ENCODE measurements around the gene GNAT3. TPM values are rescaled to one million over a fixed set of nuclear protein-coding genes. Genes with fewer than 3 reads are reported as not detected.

GNAT3 gene
- total and polyA plus RNA-seq, 2 donors (not counting 3 experiments of a cell fraction or from before 2014, with no cell fraction given) = not detected

GRCh38 chr7:80443325-80443724, 68.5 kb downstream of the GNAT3 start:
- ChIA-PET CTCF (no interaction called here), POLR2A (no interaction called here)
- Histone ChIP-seq H3K9me3 (replicated peaks; ENCODE audit: control insufficient read depth, insufficient read depth, low read length) (no peaks in the 10 kb centered on the region), H3K79me2 (ENCODE audit: control insufficient read depth, insufficient read depth, low read length) (no peaks in the 10 kb centered on the region), H4K20me1 (replicated peaks; ENCODE audit: control insufficient read depth, extremely low read depth, insufficient read depth, low read length) (no peaks in the 10 kb centered on the region), H2AFZ (ENCODE audit: low read depth, low read length) (no peak overlapping the region), H3K9ac (replicated peaks; ENCODE audit: extremely low read depth, insufficient read depth, low read length) (no peak overlapping the region), H3K9me1 (replicated peaks; ENCODE audit: control insufficient read depth, extremely low read depth, insufficient read depth, low read length) (no peaks in the 10 kb centered on the region), H3K27me3 (ENCODE audit: control insufficient read depth in 2 of 2, insufficient read depth in 2 of 2, low read length in 2 of 2) (no peaks in the 10 kb centered on the region), H3K36me3 (ENCODE audit: control insufficient read depth in 2 of 2, extremely low read depth in 1 of 2, insufficient read depth in 2 of 2, low read length in 2 of 2) (no peaks in the 10 kb centered on the region), H3K4me3 (replicated peaks in 1 of 3; ENCODE audit: insufficient read depth in 1 of 3, low read depth in 1 of 3, low read length in 3 of 3) (no peak overlapping the region), H3K4me2 (ENCODE audit: insufficient read depth, low read length) (no peak overlapping the region), H3K4me1 (ENCODE audit: control insufficient read depth, extremely low read depth, insufficient read depth, low read length) (no peaks in the 10 kb centered on the region), H3K27ac (ENCODE audit: insufficient read depth, low read depth, low read length) (no peak overlapping the region)
- BruUV-seq (replicated peaks) = no TSS peak
- TF ChIP-seq, protein P1, sequence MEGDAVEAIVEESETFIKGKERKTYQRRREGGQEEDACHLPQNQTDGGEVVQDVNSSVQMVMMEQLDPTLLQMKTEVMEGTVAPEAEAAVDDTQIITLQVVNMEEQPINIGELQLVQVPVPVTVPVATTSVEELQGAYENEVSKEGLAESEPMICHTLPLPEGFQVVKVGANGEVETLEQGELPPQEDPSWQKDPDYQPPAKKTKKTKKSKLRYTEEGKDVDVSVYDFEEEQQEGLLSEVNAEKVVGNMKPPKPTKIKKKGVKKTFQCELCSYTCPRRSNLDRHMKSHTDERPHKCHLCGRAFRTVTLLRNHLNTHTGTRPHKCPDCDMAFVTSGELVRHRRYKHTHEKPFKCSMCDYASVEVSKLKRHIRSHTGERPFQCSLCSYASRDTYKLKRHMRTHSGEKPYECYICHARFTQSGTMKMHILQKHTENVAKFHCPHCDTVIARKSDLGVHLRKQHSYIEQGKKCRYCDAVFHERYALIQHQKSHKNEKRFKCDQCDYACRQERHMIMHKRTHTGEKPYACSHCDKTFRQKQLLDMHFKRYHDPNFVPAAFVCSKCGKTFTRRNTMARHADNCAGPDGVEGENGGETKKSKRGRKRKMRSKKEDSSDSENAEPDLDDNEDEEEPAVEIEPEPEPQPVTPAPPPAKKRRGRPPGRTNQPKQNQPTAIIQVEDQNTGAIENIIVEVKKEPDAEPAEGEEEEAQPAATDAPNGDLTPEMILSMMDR (IDR thresholded peaks at IDR 0.05; ENCODE audit: extremely low read depth in 1 of 2, insufficient read depth in 1 of 2, low read depth in 1 of 2, low read length in 2 of 2) = no peak
- TF ChIP-seq JUN (IDR thresholded peaks at IDR 0.05; ENCODE audit: borderline replicate concordance, insufficient read depth, insufficient read length, low read depth) (no peak), POLR2A (IDR thresholded peaks at IDR 0.05; ENCODE audit: low read depth, low read length) (no peak), GATA2 (IDR thresholded peaks at IDR 0.05; ENCODE audit: insufficient read depth, insufficient read length, low read depth, low read length) (no peak), FOS (IDR thresholded peaks at IDR 0.05; ENCODE audit: borderline replicate concordance, insufficient read depth, low read length) (no peak), EZH2 (IDR thresholded peaks at IDR 0.05; ENCODE audit: borderline replicate concordance, low read depth, low read length, severe bottlenecking) (no peak), MYC (IDR thresholded peaks at IDR 0.05; ENCODE audit: low read depth, low read length) (no peak), POLR2AphosphoS5 (IDR thresholded peaks at IDR 0.05; ENCODE audit: insufficient read depth, low read depth, low read length) (no peak)
- TF ChIP-seq, protein P2, sequence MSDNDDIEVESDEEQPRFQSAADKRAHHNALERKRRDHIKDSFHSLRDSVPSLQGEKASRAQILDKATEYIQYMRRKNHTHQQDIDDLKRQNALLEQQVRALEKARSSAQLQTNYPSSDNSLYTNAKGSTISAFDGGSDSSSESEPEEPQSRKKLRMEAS (IDR thresholded peaks at IDR 0.05; ENCODE audit: insufficient read depth, insufficient read length) = no peak
- intact Hi-C loops (cut with micrococcal nuclease) = no loop called here
- FAIRE-seq (no peak), DNase-seq (ENCODE audit: low read depth, low spot score) (no peak)
- dilution Hi-C loops (cut with MboI; ENCODE audit: extremely low pct_ligation_motif_present, low sequenced_read_pairs) = no loop called here

Measured in endothelial cell of umbilical vein (primary cell).